Measurements from ENCODE around the gene PCYT1A.
"Not testable (repeated sequence)": the region's sequence is repeated elsewhere in the genome, so short reads cannot be mapped to it uniquely, and the experiment has no call there.

The PCYT1A gene

DNA sequence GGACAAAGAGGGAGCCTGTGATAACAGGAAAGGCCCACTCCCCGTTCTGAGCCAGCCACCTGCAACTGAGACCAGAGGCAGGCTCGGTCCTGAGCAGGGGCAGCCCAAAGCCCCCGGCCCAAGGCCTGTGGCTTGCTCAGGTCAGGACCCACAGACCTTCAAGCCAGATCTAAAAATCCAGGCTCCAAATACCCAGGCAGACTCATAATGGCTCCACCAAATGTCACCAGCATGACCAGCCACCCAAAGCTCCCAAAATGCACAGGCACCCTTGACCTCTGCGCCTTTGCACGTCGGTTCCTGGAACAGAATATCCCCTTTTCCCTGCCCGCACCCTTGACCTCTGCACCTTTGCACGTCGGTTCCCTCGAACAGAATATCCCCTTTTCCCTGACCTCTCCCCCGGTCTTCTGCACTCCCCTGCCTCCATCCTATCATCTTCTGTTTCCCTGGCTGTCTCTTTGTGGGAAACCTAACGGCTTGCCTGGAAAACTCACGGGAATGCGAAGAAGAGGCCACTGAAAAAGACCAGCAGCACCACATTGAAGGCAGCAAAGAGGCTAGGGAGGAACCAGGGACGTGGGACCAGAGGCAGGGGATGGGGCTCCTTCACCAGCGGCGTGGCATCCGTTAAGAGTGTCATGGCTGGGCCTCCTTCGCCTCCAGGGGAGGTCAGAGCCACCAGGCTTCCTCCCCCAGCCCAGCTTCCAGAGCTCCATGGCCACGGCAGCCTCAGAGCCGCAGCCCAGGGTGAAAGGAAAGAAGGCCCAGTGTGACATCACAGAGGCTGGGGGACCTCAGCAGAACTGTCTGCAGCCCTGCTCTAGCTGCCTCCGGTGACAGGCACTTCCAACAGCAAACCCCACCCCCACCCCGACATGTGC, 76.6 kb downstream of the PCYT1A start, which contains the start of gene ZDHHC19:
TSS of gene ZDHHC19 (minus strand) at position 728 of the 884 bp plus-strand sequence. CDS start at position 643, 85 bp downstream.
- DNase-seq: no peak

DNA sequence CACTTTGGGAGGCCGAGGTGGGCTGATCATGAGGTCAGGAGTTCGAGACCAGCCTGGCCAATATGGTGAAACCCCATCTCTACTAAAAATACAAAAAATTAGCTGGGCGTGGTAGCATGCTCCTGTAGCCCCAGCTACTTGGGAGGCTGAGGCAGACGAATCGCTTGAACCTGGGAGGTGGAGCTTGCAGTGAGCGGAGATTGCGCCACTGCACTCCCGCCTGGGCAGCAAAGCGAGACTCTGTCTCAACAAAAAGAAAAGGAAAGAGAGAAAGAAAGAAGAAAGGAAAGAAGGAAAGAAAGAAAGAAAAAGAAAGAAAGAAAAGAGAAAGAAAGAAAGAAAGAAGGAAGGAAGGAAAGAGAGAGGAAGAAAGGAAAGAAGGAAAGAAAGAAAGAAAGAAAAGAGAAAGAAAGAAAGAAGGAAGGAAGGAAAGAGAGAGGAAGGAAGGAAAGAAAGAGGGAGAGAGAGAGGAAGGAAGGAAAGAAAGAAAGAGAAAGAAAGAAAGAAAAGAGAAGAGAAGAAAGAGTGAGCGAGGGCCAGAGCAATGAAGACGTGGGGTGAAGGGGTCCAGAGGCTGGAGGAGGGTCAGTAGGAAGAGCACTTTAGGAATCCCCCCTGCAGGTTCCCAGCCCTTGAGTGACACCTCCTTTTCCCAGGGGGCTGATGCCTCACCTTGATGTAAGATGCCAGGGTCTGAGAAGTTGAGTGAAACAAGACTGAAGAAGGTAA, 77.4 kb downstream of the PCYT1A start:
- not testable (repeated sequence) for DNase-seq

DNA sequence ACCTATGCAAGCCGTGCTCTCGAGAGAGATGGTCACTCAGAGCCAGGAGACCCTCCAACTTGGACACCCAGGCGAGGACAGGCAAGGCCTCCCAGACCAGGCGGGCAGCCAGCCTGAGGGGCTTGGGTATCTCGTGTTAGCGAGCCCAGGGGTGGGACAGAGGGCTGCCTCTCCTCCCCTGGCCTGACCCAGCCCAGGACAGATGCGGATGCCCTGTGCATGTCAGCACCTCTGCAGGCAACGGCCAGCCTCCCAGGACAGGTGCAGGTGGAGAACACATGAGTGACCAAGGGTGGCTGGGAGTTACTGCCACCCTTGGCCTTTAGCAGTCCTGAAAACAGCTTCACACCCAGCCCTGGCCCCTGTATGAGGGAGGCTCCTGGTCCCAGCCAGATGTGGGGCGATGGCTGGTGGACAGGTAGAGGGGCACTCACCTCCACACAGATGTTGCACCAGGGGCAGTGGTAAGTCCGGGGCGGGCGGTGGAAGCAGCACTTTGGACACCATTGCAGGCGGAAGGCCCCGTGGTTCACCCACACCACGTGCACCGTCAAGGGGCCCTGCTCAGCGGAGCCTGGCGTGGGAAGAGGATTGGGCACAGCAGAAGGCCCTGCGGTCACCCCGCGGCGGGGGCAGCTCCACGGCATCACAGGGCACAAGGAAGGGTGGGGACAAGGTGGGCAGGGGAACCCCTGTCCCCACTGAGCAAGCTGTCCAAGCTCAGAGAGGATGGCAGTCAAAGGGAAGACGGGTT, 78.4 kb downstream of the PCYT1A start:
- no peak for DNase-seq

DNA sequence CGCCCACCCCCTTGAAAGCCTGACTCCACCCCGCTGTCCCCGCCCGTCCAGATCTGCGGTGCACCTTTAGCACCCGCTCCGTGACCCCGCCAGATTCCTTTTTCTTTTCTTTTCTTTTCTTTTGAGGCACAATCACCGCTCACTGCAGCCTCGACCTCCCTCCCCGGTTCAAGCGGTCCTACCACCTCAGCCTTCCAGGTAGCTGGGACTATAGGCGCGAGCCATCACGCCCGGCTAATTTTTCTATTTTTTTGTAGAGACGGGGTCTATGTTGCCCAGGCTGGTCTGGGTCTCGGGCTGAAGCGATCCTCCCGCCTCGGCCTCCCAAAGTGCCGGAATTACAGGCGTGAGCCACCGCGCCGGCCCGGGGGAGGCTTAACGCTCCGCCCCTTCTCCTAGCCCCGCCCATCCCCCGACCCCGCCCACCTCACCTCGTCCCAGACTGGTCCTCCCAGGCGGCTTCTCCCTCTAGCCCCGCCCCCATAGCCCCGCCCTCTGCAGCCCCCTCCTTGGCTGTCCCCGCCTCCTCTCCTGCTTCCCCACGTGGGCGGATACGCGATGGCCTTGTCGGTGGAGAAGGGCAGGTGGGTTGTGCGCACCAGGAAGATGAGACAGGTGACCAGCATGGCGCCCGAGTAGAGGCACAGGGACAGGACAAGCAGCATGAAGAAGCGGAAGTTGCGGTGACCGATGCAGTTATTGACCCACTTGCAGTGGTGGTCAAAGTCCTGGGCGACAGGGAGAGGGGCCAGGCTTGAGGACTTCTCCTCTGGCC, 79.5 kb downstream of the PCYT1A start:
- DNase-seq: peak; percentile 19

DNA sequence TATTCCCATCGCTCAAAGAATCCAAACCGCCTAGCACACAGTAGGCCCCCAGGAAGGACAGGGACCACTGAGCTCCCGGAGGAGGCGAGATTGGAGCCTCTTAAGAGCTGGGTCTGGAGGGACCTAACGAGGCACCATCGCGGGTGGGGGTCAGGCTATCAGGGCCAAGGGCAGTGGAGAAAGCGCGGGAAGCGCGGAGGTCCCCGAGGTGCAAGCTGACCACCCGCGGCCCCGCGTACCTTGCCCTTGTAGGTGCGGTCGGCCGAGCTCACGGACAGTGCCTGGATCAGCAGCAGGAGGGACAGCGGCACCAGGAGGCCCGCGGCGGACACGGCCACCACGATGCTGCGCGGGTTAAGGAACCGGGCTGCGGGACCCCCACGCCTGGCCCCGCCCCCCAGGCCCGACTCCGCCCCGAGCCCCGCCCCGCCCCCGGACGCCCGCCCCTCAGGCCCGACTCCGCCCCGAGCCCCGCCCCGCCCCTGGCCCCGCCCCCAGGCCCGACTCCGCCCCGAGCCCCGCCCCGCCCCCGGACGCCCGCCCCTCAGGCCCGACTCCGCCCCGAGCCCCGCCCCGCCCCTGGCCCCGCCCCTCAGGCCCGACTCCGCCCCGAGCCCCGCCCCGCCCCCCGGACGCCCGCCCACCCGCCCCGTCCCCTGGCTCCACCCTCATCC, 80.2 kb downstream of the PCYT1A start:
- no peak for DNase-seq

DNA sequence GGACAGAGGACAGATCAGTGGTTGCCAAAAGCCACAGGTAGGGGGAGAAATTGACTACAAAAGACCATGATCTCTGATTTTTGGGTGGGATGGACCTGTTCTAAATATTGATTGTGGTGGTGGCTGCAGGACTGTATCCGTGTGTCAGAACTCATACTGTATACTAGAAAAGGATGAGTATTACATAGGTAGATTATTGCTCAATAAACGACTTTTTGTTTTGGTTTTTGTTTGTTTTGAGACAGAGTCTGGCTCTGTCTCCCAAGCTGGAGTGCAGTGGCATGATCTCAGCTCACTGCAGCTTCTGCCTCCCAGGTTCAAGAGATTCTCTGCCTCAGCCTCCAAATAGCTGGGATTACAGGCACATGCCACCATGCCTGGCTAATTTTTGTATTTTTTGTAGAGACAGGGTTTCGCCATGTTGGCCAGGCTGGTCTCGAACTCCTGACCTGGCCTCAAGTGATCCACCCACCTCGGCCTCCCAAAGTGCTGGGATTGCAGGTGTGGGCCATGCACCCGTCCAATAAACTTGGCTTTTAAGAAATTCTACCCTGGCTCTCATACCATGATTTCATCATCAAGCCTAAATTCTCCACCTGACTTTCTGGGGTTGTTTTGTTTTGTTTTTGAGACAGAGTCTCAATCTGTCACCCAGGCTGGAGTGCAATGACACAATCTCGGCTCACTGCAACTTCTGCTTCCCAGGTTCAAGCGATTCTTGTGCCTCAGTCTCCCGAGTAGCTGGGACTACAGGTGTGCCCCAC, 81.9 kb downstream of the PCYT1A start:
- not testable (repeated sequence) for DNase-seq

DNA sequence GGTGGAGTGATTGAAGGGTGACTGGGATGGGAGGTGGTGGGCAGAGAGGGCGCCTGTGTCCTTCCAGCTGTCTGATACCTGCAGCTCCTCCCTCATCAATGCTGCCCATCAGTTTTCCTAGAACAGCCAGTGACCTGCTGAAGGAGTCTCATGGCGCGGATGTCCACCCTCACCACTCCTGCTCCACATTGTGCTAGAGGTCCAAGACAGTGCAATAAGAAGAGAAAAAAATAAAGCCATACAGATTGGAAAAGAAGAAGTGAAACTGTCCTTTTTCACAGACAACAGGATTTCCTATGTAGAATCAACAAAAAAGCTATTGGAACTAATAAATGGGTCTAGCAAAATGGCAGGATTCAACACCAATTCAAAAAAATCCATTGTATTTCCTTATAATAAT, 83.7 kb downstream of the PCYT1A start:
- no peak for DNase-seq

DNA sequence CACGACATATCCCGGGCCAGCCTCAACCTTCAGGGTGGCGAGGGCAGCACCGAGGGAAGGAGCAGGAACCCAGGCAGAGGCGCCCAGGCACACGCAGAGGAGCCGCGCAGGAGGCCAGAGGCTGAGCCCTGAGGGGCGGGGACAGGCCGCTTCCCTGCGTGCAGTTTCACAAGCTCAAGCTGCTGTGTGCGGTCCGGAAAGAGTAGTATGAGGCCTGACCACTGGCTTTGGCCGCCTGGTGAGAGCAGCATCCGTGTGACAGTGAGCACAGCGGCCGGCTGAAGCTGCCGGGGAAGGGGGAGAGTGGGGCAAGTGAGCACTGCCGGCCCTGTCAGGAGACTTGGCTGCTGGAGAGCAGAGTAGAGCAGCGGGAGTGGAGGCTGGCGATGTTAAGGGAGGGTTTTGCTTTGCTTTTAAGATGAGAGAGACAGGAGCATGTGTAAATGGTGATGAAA, 85.0 kb downstream of the PCYT1A start:
- no peak for DNase-seq

DNA sequence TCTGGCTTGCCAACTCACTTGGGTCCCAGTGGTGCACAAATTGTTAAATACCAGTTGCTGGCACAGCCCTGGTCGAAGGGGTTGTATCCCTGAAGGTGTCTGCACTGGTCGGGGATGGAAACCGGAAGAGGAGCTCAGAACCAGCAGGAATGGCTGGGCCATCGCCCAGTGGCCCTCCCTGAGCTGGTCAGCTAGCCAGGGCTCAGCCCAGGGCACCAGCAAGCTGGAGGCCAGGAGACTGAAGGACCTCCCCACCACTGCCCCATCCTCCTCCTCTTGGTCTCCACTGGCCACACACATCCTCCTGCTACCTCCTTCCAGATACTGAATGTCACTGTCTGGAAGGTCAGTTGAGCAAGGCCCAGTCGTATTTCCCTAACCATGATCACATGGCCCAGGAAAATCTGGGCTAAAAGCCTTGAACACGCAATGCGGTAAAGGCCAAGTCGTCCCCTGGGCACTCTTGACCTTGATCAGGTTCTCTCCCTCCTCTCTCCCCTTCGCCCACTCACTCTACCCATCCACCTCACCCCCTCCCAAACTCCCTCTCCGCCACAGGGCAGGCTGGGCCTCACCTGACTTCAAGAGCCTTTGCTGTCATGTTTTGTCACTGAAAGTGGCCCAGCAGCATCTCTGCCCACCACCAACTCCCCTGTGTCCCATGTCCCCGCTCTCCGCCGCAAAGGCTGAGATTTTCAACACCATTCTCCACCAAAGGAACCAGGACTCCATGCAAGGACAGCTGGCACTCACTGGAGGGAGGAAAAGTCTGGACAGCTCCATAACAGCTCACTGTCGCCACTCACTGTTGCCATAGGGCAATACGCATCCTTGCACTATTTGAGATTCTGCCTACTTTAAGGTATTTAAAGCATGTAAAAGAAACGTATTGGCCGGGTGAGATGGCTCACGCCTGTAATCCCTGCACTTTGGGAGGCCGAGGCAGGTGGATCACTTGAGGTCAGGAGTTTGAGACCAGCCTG, 88.5 kb downstream of the PCYT1A start:
- DNase-seq: no peak

- no peak for DNase-seq
These were observed 89.3 kb downstream of the PCYT1A start for GRCh38 chr3:196198081-196198675.

GRCh38 chr3:196197524-196197923, 90.0 kb downstream of the PCYT1A start:
- no peak for DNase-seq

GRCh38 chr3:196195664-196196265, 91.8 kb downstream of the PCYT1A start:
- DNase-seq: no peak

- DNase-seq: no peak
These were observed 93.0 kb downstream of the PCYT1A start for GRCh38 chr3:196194542-196194915.

GRCh38 chr3:196193736-196194541, 93.6 kb downstream of the PCYT1A start:
- no peak for DNase-seq

DNA sequence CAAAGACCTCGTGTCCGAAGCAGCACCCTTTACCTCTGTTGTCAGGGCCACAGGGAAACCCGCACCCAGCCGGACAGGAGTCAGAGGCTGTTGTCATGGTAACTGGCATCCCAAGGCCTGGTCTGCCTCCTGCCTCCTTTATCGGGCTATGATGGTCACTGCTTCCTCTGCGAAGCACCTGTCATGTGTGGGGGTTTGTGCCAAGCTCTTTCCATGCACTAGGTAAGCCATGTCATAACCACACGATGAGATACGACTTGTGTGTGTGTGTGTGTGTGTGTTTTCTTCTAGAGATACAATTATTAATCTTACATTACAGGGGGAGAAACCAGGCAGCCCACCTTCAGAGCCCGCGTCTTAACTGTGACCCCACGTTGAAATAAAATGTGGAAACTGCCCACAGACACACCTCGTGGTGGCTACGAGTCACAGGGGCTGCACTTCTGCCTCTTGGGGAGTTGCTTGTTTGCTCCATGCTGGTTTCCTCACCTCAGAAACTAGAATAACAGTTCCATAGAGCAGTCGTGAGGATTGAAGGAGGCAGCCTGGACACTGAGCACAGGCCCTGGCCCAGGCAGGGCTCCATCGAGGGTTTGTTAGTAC, 94.3 kb downstream of the PCYT1A start:
- DNase-seq: no peak

- DNase-seq: no peak
These were observed 94.9 kb downstream of the PCYT1A start for GRCh38 chr3:196192524-196193051.

- DNase-seq: no peak
These were observed 95.4 kb downstream of the PCYT1A start for GRCh38 chr3:196192036-196192523.

All from T1000 (cell line).